GM19328 (cell line): ENCODE results near the gene OFD1.

Experiments
- ATAC-seq: cut with Tn5 transposase; IDR thresholded peaks from one replicate; pipeline ENCODE4 v1.9.1; 2021; ENCODE audit warnings: mild to moderate bottlenecking, moderate library complexity; ENCODE audit not compliant: unreplicated experiment

OFD1 gene

GRCh38 chrX:13734278-13735172 is at the start of gene OFD1, which contains the start of gene TRAPPC2:
Gene OFD1, plus strand, starts transcription at chrX:13734748. Its CDS starts 324 bp downstream, at chrX:13735072.
Gene TRAPPC2, minus strand, starts transcription at chrX:13734620. Its CDS starts 14,657 bp downstream, at chrX:13719963.
- peak; percentile 93 for ATAC-seq

GRCh38 chrX:13685126-13685763 is 49.3 kb upstream of the OFD1 start:
- no peak for ATAC-seq

GRCh38 chrX:13687203-13687602 is 47.3 kb upstream of the OFD1 start:
- no peak for ATAC-seq

GRCh38 chrX:13688384-13688957 is 46.1 kb upstream of the OFD1 start:
- ATAC-seq: no peak

- peak; percentile 68 for ATAC-seq
Observed at GRCh38 chrX:13688958-13689740, 45.4 kb upstream of the OFD1 start, which contains the start of gene RAB9A. Gene RAB9A, plus strand, starts transcription at chrX:13689128. Its CDS starts 19,619 bp downstream, at chrX:13708747.

- ATAC-seq: no peak
Observed at GRCh38 chrX:13689741-13690211, 44.8 kb upstream of the OFD1 start.

- ATAC-seq: no peak
Observed at GRCh38 chrX:13690836-13691235, 43.7 kb upstream of the OFD1 start.

GRCh38 chrX:13691841-13692371 is 42.6 kb upstream of the OFD1 start:
- ATAC-seq: no peak

- ATAC-seq: no peak
Observed at GRCh38 chrX:13692771-13693231, 41.7 kb upstream of the OFD1 start.

GRCh38 chrX:13693341-13693961 is 41.1 kb upstream of the OFD1 start:
- ATAC-seq: no peak

GRCh38 chrX:13694359-13694758 is 40.2 kb upstream of the OFD1 start:
- no peak for ATAC-seq

- no peak for ATAC-seq
Observed at GRCh38 chrX:13694983-13695382, 39.6 kb upstream of the OFD1 start.

- ATAC-seq: no peak
Observed at GRCh38 chrX:13695601-13696115, 38.9 kb upstream of the OFD1 start.

GRCh38 chrX:13697455-13697854 is 37.1 kb upstream of the OFD1 start:
- ATAC-seq: no peak

GRCh38 chrX:13697976-13698375 is 36.6 kb upstream of the OFD1 start:
- ATAC-seq: no peak

GRCh38 chrX:13698432-13698831 is 36.1 kb upstream of the OFD1 start:
- no peak for ATAC-seq

GRCh38 chrX:13699183-13699826 is 35.2 kb upstream of the OFD1 start:
- ATAC-seq: no peak

- no peak for ATAC-seq
Observed at GRCh38 chrX:13700380-13700779, 34.2 kb upstream of the OFD1 start.

- ATAC-seq: no peak
Observed at GRCh38 chrX:13702111-13702789, 32.3 kb upstream of the OFD1 start.
